HepG2 (cell line): ENCODE data around the gene COPA. TPM values are rescaled to one million over a fixed set of nuclear protein-coding genes. Genes with fewer than 3 reads are reported as not detected.
A peak's percentile ranks its signal among the peaks of the same experiment; 100 is the strongest.

Source experiments
- ATAC-seq: fragments of 200-7000 bp; cut with Tn5 transposase; 3 replicates; pipeline ENCODE4 v1.9.1; 2020; ENCODE audit warnings: mild to moderate bottlenecking, moderate library complexity
- BruUV-seq: library from RNA; stranded (reverse); fragments of 400-500 nt; replicated peaks from 2 replicates; lab custom pipeline; 2021; lab: Mats Ljungman, UMichigan
- CTCF ChIA-PET: fragments of 300-600 bp; formaldehyde crosslinking; extraction: SDS; loops from one replicate; lab custom pipeline; 2021; ENCODE audit warnings: low total read pairs, inconsistent platforms, low intra/inter-chr PET ratio; lab: Yijun Ruan, JAX
- POLR2A ChIA-PET: fragments of 350-600 bp; sonication (Branson Sonifier 250); formaldehyde crosslinking; loops from one replicate; lab custom pipeline; 2020; ENCODE audit warnings: antibody characterized with exemption, inconsistent platforms; lab: Yijun Ruan, JAX
- DNase-seq: peaks from one replicate; pipeline ENCODE4 v3.0.0-alpha.2; 2015; ENCODE audit warnings: low spot score
- FAIRE-seq: peaks from 3 replicates; lab custom pipeline; 2011; peaks lifted over from hg19 to GRCh38; lab: Jason Lieb, UNC
- H2AFZ ChIP-seq: one replicate; pipeline ENCODE4 v1.6.1; 2011; ENCODE audit warnings: low read length, inconsistent platforms
- H3K27ac ChIP-seq: fragments of 300-600 bp; 3 replicates; pipeline ENCODE4 v1.8.0; 2011; ENCODE audit warnings: mixed run types, mild to moderate bottlenecking, mixed read lengths, low read length, inconsistent platforms; ENCODE audit not compliant: insufficient read depth; ENCODE audit errors: extremely low read length
- H3K27me3 ChIP-seq, 2 experiments: fragments of 200-600 bp in 1 of 2; 2 replicates in 1 of 2; 3 replicates in 1 of 2; pipeline versions ENCODE4 v1.6.0 to v1.8.0; 2011; ENCODE audit warnings: low read length in 2 of 2, mild to moderate bottlenecking in 2 of 2, moderate library complexity in 2 of 2, inconsistent platforms in 1 of 2; ENCODE audit not compliant: insufficient read depth in 2 of 2, control insufficient read depth in 1 of 2
- H3K36me3 ChIP-seq, 2 experiments: fragments of 200-600 bp in 1 of 2; replicated peaks in 1 of 2; 2 replicates in 1 of 2; 3 replicates in 1 of 2; pipeline versions ENCODE4 v1.5.1 to v1.8.0; 2011; ENCODE audit warnings: low read length in 2 of 2, inconsistent platforms in 1 of 2; ENCODE audit not compliant: insufficient read depth in 2 of 2, control insufficient read depth in 1 of 2
- H3K4me1 ChIP-seq: 2 replicates; pipeline ENCODE4 v1.5.1; 2012; ENCODE audit warnings: low read length, inconsistent platforms; ENCODE audit not compliant: insufficient read depth
- H3K4me2 ChIP-seq: 2 replicates; pipeline ENCODE4 v1.6.0; 2011; ENCODE audit warnings: low read depth, low read length, inconsistent platforms
- H3K4me3 ChIP-seq, 3 experiments: fragments of 200-600 bp in 1 of 3; sonication (generic), shearing (Covaris generic) in 1 of 3; replicated peaks in 1 of 3; 2 replicates each; pipeline ENCODE4 v1.5.1; 2011 to 2016; ENCODE audit warnings: low read length in 3 of 3, inconsistent platforms in 2 of 3, low read depth in 2 of 3, mild to moderate bottlenecking in 2 of 3, control low read depth in 1 of 3, mixed read lengths in 1 of 3; ENCODE audit not compliant: insufficient read depth in 1 of 3
- H3K79me2 ChIP-seq: one replicate; pipeline ENCODE4 v1.6.1; 2011; ENCODE audit warnings: low read length, inconsistent platforms; ENCODE audit not compliant: insufficient read depth
- H3K9ac ChIP-seq: 2 replicates; pipeline ENCODE4 v1.6.0; 2011; ENCODE audit warnings: mild to moderate bottlenecking, low read depth, low read length, inconsistent platforms; ENCODE audit not compliant: insufficient read depth
- H3K9me3 ChIP-seq: 2 replicates; pipeline ENCODE4 v1.5.1; 2012; ENCODE audit warnings: mild to moderate bottlenecking, low read length
- H4K20me1 ChIP-seq: 2 replicates; pipeline ENCODE4 v1.6.0; 2011; ENCODE audit warnings: inconsistent platforms, mild to moderate bottlenecking, low read length, moderate library complexity; ENCODE audit not compliant: insufficient read depth
- CTCF ChIP-seq: sonication (generic); formaldehyde crosslinking; IDR thresholded peaks from 2 replicates; pipeline ENCODE4 v1.5.0; 2020; ENCODE audit warnings: mild to moderate bottlenecking, missing genetic modification reagents, moderate library complexity
- ELF3 ChIP-seq: IDR thresholded peaks from 2 replicates; pipeline ENCODE4 v1.6.1; 2016; ENCODE audit warnings: missing genetic modification reagents, missing compliant biosample characterization
- GATA4 ChIP-seq: sonication (generic); IDR thresholded peaks from 2 replicates; pipeline ENCODE4 v1.6.1; 2016; ENCODE audit warnings: antibody characterized with exemption, low read depth, borderline replicate concordance
- HBP1 ChIP-seq: IDR thresholded peaks from 2 replicates; pipeline ENCODE4 v1.6.1; 2016; ENCODE audit warnings: low read depth, control low read depth
- MIXL1 ChIP-seq: IDR thresholded peaks from 2 replicates; pipeline ENCODE4 v1.6.1; 2016
- POGZ ChIP-seq: sonication (generic); formaldehyde crosslinking; IDR thresholded peaks from 2 replicates; pipeline ENCODE4 v1.4.0; 2020; ENCODE audit warnings: mild to moderate bottlenecking, missing genetic modification reagents
- RAD21 ChIP-seq: fragments of 450-650 bp; formaldehyde crosslinking; IDR thresholded peaks from 2 replicates; pipeline ENCODE4 v1.5.0; 2020; ENCODE audit warnings: mild to moderate bottlenecking
- SMC3 ChIP-seq: IDR thresholded peaks from 2 replicates; pipeline ENCODE4 v1.6.1; 2011; ENCODE audit warnings: low read length, improper control_type of control experiment
- SSRP1 ChIP-seq: IDR thresholded peaks from 2 replicates; pipeline ENCODE4 v1.6.1; 2016; ENCODE audit warnings: control low read depth
- STAG1 ChIP-seq: sonication (generic); formaldehyde crosslinking; IDR thresholded peaks from 2 replicates; pipeline ENCODE4 v1.4.0; 2020; ENCODE audit warnings: missing genetic modification reagents
- TGIF2 ChIP-seq: IDR thresholded peaks from 2 replicates; pipeline ENCODE4 v1.6.1; 2016; ENCODE audit warnings: control low read depth, missing compliant biosample characterization
- ZNF143 ChIP-seq: sonication (generic); formaldehyde crosslinking; IDR thresholded peaks from 2 replicates; pipeline ENCODE4 v1.4.0; 2020; ENCODE audit warnings: missing genetic modification reagents
- ZNF224 ChIP-seq: sonication (generic); formaldehyde crosslinking; IDR thresholded peaks from 2 replicates; pipeline ENCODE4 v1.5.0; 2020; ENCODE audit warnings: mild to moderate bottlenecking, missing genetic modification reagents
- ZNF292 ChIP-seq: sonication (generic); formaldehyde crosslinking; IDR thresholded peaks from 2 replicates; pipeline ENCODE4 v1.8.1; 2022; ENCODE audit warnings: mild to moderate bottlenecking, low read depth, missing genetic modification reagents, borderline replicate concordance
- ZNF331 ChIP-seq: sonication (generic); formaldehyde crosslinking; IDR thresholded peaks from 2 replicates; pipeline ENCODE4 v1.4.0; 2020; ENCODE audit warnings: missing genetic modification reagents
- ZNF33A ChIP-seq: sonication (generic); formaldehyde crosslinking; IDR thresholded peaks from 2 replicates; pipeline ENCODE4 v1.5.1; 2020; ENCODE audit warnings: missing genetic modification reagents, mild to moderate bottlenecking, moderate library complexity, borderline replicate concordance
- WGBS: methylation state at CpG from one replicate; pipeline ENCODE4 v1.1.6; 2017; ENCODE audit warnings: low lambda C conversion rate; 5-methylcytosine and 5-hydroxymethylcytosine counted together
- in situ Hi-C: cut with HindIII; loops from 2 replicates; pipeline ENCODE4 v1.10.0; 2017; ENCODE audit warnings: low pct_unique_long_range_greater_than_20kb; ENCODE audit not compliant: extremely low pct_ligation_motif_present
- intact Hi-C: fragments of 100-400 bp; cut with micrococcal nuclease; formaldehyde crosslinking; loops from one replicate; pipeline ENCODE4 v1.10.0; 2022; ENCODE audit not compliant: unreplicated experiment
- polyA plus RNA-seq, 8 experiments: library from polyadenylated mRNA; depleted of rRNA in 3 of 8; stranded (reverse) in 7 of 8; unstranded in 1 of 8; fragments of >200 nt; fragmentation: Illumina TruSeq in 4 of 8; extraction: Trizol in 4 of 8; gene quantifications; 2 replicates each; pipeline versions ENCODE4 v1.2.1 to v1.2.3, GENCODE V29; 2011 to 2016; ENCODE audit warnings: low read depth in 4 of 8, missing spikeins in 1 of 8, mixed read lengths in 1 of 8; ENCODE audit not compliant: insufficient read depth in 1 of 8
- total RNA-seq, 5 experiments: library from RNA; depleted of rRNA; stranded (reverse); fragments of >200 nt; fragmentation: Illumina TruSeq; extraction: Trizol; gene quantifications; 2 replicates each; pipeline ENCODE4 v1.2.3, GENCODE V29; 2016; ENCODE audit warnings: low read depth in 1 of 5

The COPA gene
- total and polyA plus RNA-seq, 2 of the 13 experiments (the other 11 are each of a cell fraction or from before 2014, with no cell fraction given): 160 to 197 TPM

GRCh38 chr1:160376525-160377131 lies 33.6 kb upstream of the COPA start:
- no peak overlapping the region for H2AFZ ChIP-seq
- no peak overlapping the region for H3K9ac ChIP-seq
- intact Hi-C loops: loop anchor here (1.0 to 10.0 kb wide), 3 partner anchors 20 to 274 kb away; partner anchors contain the start of gene CASQ1
- DNase-seq: peak; percentile 58
- H3K4me1 ChIP-seq: peaks cover 8% of the 10 kb centered on the region
- FAIRE-seq: peak; percentile 86
- peak overlapping the region; percentile 40; the same call in 1 of the 2 replicates for H3K4me2 ChIP-seq
- no peaks in the 10 kb centered on the region; a peak in 3 of 5 replicates for H3K27me3 ChIP-seq
- ChIA-PET POLR2A (no interaction called here), CTCF (interaction anchor here (1.3 to 1.6 kb wide), 2 partner anchors 22 to 183 kb away, joined by 8 to 16 read pairs; no protein-coding TSS in a partner anchor)
- no TSS peak for BruUV-seq
- no peaks in the 10 kb centered on the region for H4K20me1 ChIP-seq
- no peaks in the 10 kb centered on the region for H3K36me3 ChIP-seq
- in situ Hi-C loops: no loop called here
- H3K9me3 ChIP-seq: no peaks in the 10 kb centered on the region
- no peaks in the 10 kb centered on the region for H3K79me2 ChIP-seq
- ATAC-seq: peak; percentile 87
- no peak overlapping the region for H3K4me3 ChIP-seq
- under 1% methylated on average over 5 of the region's 5 CpGs for WGBS
- TF ChIP-seq ZNF224 (no peak), ZNF331 (CRISPR knock-in tag) (no peak), STAG1 (peak; percentile 85), ZNF292 (CRISPR knock-in tag) (no peak), ZNF33A (CRISPR knock-in tag) (no peak), TGIF2 (CRISPR knock-in tag) (0 out of 2 replicates have a peak, but pooled peaks have one; percentile 20), SSRP1 (CRISPR knock-in tag) (0 out of 2 replicates have a peak, but pooled peaks have one; percentile 32), ZNF143 (no peak), ELF3 (CRISPR knock-in tag) (0 out of 2 replicates have a peak, but pooled peaks have one; percentile 28), RAD21 (peak; percentile 84), POGZ (CRISPR knock-in tag) (no peak), HBP1 (CRISPR knock-in tag) (peak; percentile 37; the same call in 1 of the 2 replicates), CTCF (CRISPR knock-in tag) (peak; percentile 92), MIXL1 (CRISPR knock-in tag) (0 out of 2 replicates have a peak, but pooled peaks have one; percentile 23), GATA4 (no peak), SMC3 (peak; percentile 81)
- TF ChIP-seq, all 625 proteins: peak for 9
- H3K27ac ChIP-seq: no peak overlapping the region
